ENCODE data around the gene SNX32. TPM values are rescaled to one million over a fixed set of nuclear protein-coding genes. Genes with fewer than 3 reads are reported as not detected.

SNX32 gene
- total RNA-seq, 6 experiments from 2014 or later = not detected

GRCh38 chr11:65870706-65871681 lies 37.2 kb downstream of the SNX32 start:
- DNase-seq = no peak
- peaks cover 22% of the 10 kb centered on the region for H3K27me3 Mint-ChIP-seq (ENCODE audit: insufficient read depth)
- H3K27ac Mint-ChIP-seq = peak overlapping the region; percentile 94
- TF ChIP-seq CTCF (IDR thresholded peaks at IDR 0.05) = no peak
- H3K9me3 Mint-ChIP-seq = no peaks in the 10 kb centered on the region
- peaks cover 38% of the 10 kb centered on the region for H3K36me3 Mint-ChIP-seq (ENCODE audit: low read depth)
- peaks cover 45% of the 10 kb centered on the region for H3K4me1 Mint-ChIP-seq (ENCODE audit: low read depth)
- peak overlapping the region; percentile 95 for H3K4me3 Mint-ChIP-seq

DNA sequence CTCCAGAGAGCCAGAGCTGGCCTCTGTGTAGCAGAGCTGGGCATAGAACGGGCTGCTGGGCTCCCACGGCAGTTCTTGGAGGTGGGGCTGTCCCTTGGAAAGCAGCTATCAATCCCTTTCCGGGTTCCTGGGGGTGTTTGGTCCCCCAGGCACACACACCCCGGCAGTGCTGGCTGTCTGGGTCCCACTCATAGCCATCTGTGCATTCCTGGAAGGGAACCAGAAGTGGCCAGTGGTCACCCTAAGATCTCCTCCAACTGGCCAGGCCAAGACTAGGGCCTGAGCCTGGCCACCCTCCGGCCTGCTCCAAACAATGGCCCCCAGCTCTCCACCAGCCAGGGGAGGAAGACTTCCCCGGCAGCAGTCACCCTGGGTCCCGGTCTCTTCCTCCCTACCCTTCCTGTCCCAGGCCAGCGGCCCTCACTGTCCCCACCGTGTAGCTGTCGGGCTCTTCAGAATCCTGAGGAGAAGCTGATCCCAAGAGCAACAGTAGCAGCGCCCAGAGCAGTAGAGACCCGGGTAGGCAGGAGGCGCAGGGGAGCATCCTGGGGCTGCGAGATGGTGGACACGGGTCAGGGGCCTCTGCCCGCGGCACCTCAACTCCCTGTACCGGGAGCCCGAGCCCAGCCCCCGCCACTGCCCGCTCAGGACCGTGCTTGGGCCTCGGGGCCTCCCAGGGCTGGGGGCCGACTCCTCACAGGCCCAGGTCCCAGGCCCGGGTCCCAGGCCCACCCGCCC lies 38.2 kb downstream of the SNX32 start:
- peak; percentile 26 for DNase-seq
- no peaks in the 10 kb centered on the region for H3K9me3 Mint-ChIP-seq

DNA sequence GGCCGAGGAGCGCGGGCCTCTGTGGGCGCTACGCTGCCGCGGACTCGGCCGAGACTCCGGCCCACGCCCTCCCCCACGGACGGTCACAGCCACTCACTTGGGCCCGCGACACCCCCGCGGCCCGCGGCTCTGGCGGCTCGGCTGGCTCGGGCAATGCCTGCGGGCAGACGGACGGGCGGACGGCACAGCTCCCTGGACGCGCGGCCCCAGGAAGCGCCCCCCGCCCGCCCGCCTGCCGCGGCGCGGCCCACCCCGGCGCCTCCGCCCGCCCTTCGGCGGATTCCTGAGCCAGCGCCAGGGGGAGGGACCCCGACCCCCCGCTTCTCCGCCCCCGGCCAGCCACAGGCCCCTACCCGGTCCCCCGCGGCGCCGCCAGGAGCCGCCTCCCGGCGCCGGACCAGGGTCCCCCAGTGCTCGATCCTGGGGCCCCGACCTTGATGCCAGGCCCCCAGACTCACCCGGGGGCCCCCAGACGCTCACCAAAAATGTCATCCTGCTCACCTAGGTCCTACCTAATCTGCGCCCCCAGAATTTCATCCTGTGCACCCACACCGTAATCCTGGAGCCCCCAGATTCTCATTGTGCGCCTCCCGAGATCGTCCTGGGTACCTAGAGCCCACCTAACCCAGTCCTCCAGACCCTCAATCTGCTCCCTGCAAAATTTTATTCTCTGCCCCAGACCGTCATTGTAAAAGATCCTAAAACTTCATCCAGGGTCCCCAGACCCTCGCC lies 39.0 kb downstream of the SNX32 start, which contains the start of gene EFEMP2:
TSS of gene EFEMP2 (minus strand) at position 215 of the 732 bp plus-strand sequence. CDS start 446 bp downstream, outside the sequence.
- peaks cover 38% of the 10 kb centered on the region for H3K4me1 Mint-ChIP-seq (ENCODE audit: low read depth)
- peak within 1 kb of the TSS; percentile 94 for H3K27ac Mint-ChIP-seq
- peaks cover 13% of the 10 kb centered on the region; the same call in 1 of the 2 replicates for H3K27me3 Mint-ChIP-seq (ENCODE audit: insufficient read depth)
- H3K36me3 Mint-ChIP-seq (ENCODE audit: low read depth) = peaks cover 26% of the 10 kb centered on the region
- H3K9me3 Mint-ChIP-seq = no peaks in the 10 kb centered on the region
- H3K4me3 Mint-ChIP-seq = peak within 1 kb of the TSS; percentile 95
- no peak for TF ChIP-seq CTCF (IDR thresholded peaks at IDR 0.05)
- DNase-seq = no peak

More for the DNA sequence above, 38.2 kb downstream of the SNX32 start:
- peaks cover 33% of the 10 kb centered on the region for H3K36me3 Mint-ChIP-seq (ENCODE audit: low read depth)
- peaks cover 20% of the 10 kb centered on the region for H3K27me3 Mint-ChIP-seq (ENCODE audit: insufficient read depth)
- H3K27ac Mint-ChIP-seq = peak overlapping the region; percentile 94
- peak; percentile 40 for TF ChIP-seq CTCF (IDR thresholded peaks at IDR 0.05)
- peaks cover 45% of the 10 kb centered on the region for H3K4me1 Mint-ChIP-seq (ENCODE audit: low read depth)
- H3K4me3 Mint-ChIP-seq = peak overlapping the region; percentile 95

GRCh38 chr11:65873318-65874156 lies 39.8 kb downstream of the SNX32 start:
- H3K4me1 Mint-ChIP-seq (ENCODE audit: low read depth) = peaks cover 38% of the 10 kb centered on the region
- peak overlapping the region; percentile 90 for H3K27ac Mint-ChIP-seq
- peak overlapping the region; percentile 90 for H3K4me3 Mint-ChIP-seq
- H3K9me3 Mint-ChIP-seq = no peaks in the 10 kb centered on the region
- H3K27me3 Mint-ChIP-seq (ENCODE audit: insufficient read depth) = peaks cover 14% of the 10 kb centered on the region
- DNase-seq = peak; percentile 86
- no peak for TF ChIP-seq CTCF (IDR thresholded peaks at IDR 0.05)
- peaks cover 21% of the 10 kb centered on the region for H3K36me3 Mint-ChIP-seq (ENCODE audit: low read depth)
